Transverse colon (tissue), 4 donors: ENCODE results near the gene GALNT18.

Source experiments
- CTCF ChIP-seq, 5 experiments: fragments of 200-600 bp in 3 of 5; fragments of 450-650 bp in 2 of 5; sonication (generic) in 3 of 5; IDR thresholded peaks; 1 replicate in 2 of 5; 2 replicates in 3 of 5; pipeline ENCODE4 v1.5.1; 2016 to 2017; ENCODE audit warnings: antibody characterized with exemption in 5 of 5, inconsistent platforms in 3 of 5, mild to moderate bottlenecking in 2 of 5, moderate library complexity in 1 of 5
- POLR2A ChIP-seq: fragments of 450-650 bp; IDR thresholded peaks from one replicate; pipeline ENCODE4 v1.6.1; 2016; ENCODE audit warnings: antibody characterized with exemption, mild to moderate bottlenecking, moderate library complexity
- POLR2AphosphoS5 ChIP-seq, 3 donors: sonication (generic); formaldehyde crosslinking; IDR thresholded peaks; one replicate each; pipeline ENCODE4 v1.6.1; 2016; ENCODE audit warnings: antibody characterized with exemption in 3 of 3

GRCh38 chr11:11268706-11269105, 353.1 kb downstream of the GALNT18 start:
- TF ChIP-seq CTCF (IDR thresholded peaks at IDR 0.05) (no peak), POLR2A (no peak), POLR2AphosphoS5 (IDR thresholded peaks at IDR 0.05) (no peak)
